Fibroblast of skin of left quadriceps (primary cell): Measurements from ENCODE around the gene KMT2E.
"Not testable (repeated sequence)": the region's sequence is repeated elsewhere in the genome, so short reads cannot be mapped to it uniquely, and the experiment has no call there.

Experiments used
- DNase-seq, 2 experiments: peaks; one replicate each; pipeline ENCODE4 v3.0.0-alpha.2; 2013; ENCODE audit warnings: low read depth in 2 of 2

KMT2E gene

GRCh38 chr7:104982308-104983075 lies 31.5 kb upstream of the KMT2E start:
- no peak for DNase-seq

- DNase-seq = no peak
Measured at GRCh38 chr7:104983076-104983577, 30.9 kb upstream of the KMT2E start.

GRCh38 chr7:104983578-104984539 lies 30.1 kb upstream of the KMT2E start:
- peak; percentile 47 to 58 for DNase-seq

- DNase-seq = no peak
Measured at GRCh38 chr7:104984585-104985258, 29.3 kb upstream of the KMT2E start.

- DNase-seq = no peak
Measured at GRCh38 chr7:104985259-104985617, 28.8 kb upstream of the KMT2E start.

- no peak for DNase-seq
Measured at GRCh38 chr7:104986628-104987259, 27.3 kb upstream of the KMT2E start.

- not testable (repeated sequence) for DNase-seq
Measured at GRCh38 chr7:104987403-104987802, 26.6 kb upstream of the KMT2E start.

GRCh38 chr7:104990983-104991382 lies 23.0 kb upstream of the KMT2E start:
- DNase-seq = no peak

- DNase-seq = no peak
Measured at GRCh38 chr7:104992306-104992705, 21.7 kb upstream of the KMT2E start.

- no peak for DNase-seq
Measured at GRCh38 chr7:104993217-104993862, 20.7 kb upstream of the KMT2E start.

- no peak for DNase-seq
Measured at GRCh38 chr7:104998040-104998752, 15.8 kb upstream of the KMT2E start.

GRCh38 chr7:105000200-105000599 lies 13.8 kb upstream of the KMT2E start:
- DNase-seq = no peak

- DNase-seq = no peak
Measured at GRCh38 chr7:105000927-105001336, 13.1 kb upstream of the KMT2E start.

- DNase-seq = no peak
Measured at GRCh38 chr7:105001652-105002184, 12.3 kb upstream of the KMT2E start.

GRCh38 chr7:105003275-105003674 lies 10.7 kb upstream of the KMT2E start:
- no peak for DNase-seq

- DNase-seq = no peak
Measured at GRCh38 chr7:105003872-105004510, 10.0 kb upstream of the KMT2E start.

- DNase-seq = not testable (repeated sequence)
Measured at GRCh38 chr7:105005006-105005405, 9.0 kb upstream of the KMT2E start.

- DNase-seq = not testable (repeated sequence)
Measured at GRCh38 chr7:105005486-105005885, 8.5 kb upstream of the KMT2E start.

- no peak for DNase-seq
Measured at GRCh38 chr7:105006367-105007136, 7.5 kb upstream of the KMT2E start.
